ENCODE data around the gene CT45A10. TPM values are rescaled to one million over a fixed set of nuclear protein-coding genes. Genes with fewer than 3 reads are reported as not detected.
"Not testable (repeated sequence)": the region's sequence is repeated elsewhere in the genome, so short reads cannot be mapped to it uniquely, and the experiment has no call there.

CT45A10 gene
- total RNA-seq, 1 donor from 2014 or later, result not detected

- Histone ChIP-seq H3K27ac (no peak overlapping the region), H3K4me1 (no peaks in the 10 kb centered on the region), H3K36me3 (no peaks in the 10 kb centered on the region), H3K4me3 (no peak overlapping the region), H3K9me3 (no peaks in the 10 kb centered on the region), H3K27me3 (no peaks in the 10 kb centered on the region)
- no peak for DNase-seq (ENCODE audit: low spot score in 2 of 2)
- TF ChIP-seq CTCF (IDR thresholded peaks at IDR 0.05), result no peak
- intact Hi-C loops (cut with DNase I), result no loop called here
These were observed 17.0 kb upstream of the CT45A10 start for GRCh38 chrX:135910251-135910650.

GRCh38 chrX:135892781-135893180, 463 bp downstream of the CT45A10 start:
- intact Hi-C loops (cut with DNase I), result no loop called here
- DNase-seq (ENCODE audit: low spot score in 2 of 2), result no peak
- Histone ChIP-seq H3K9me3 (no peaks in the 10 kb centered on the region), H3K4me1 (no peaks in the 10 kb centered on the region), H3K36me3 (no peaks in the 10 kb centered on the region), H3K27ac (no peak overlapping the region), H3K4me3 (no peak overlapping the region), H3K27me3 (no peaks in the 10 kb centered on the region)
- no peak for TF ChIP-seq CTCF (IDR thresholded peaks at IDR 0.05)

GRCh38 chrX:135890087-135890585, 3.1 kb downstream of the CT45A10 start:
- Histone ChIP-seq H3K9me3 (no peaks in the 10 kb centered on the region), H3K36me3 (no peaks in the 10 kb centered on the region), H3K27me3 (no peaks in the 10 kb centered on the region), H3K4me1 (no peaks in the 10 kb centered on the region), H3K27ac (no peak overlapping the region), H3K4me3 (no peak overlapping the region)
- intact Hi-C loops (cut with DNase I), result no loop called here
- no peak for TF ChIP-seq CTCF (IDR thresholded peaks at IDR 0.05)
- DNase-seq (ENCODE audit: low spot score in 2 of 2), result no peak

- H3K27ac ChIP-seq; H3K4me3 ChIP-seq; H3K36me3 ChIP-seq; H3K4me1 ChIP-seq; H3K9me3 ChIP-seq; DNase-seq (ENCODE audit: low spot score in 2 of 2); H3K27me3 ChIP-seq; intact Hi-C loops (cut with DNase I): not testable (repeated sequence)
These were observed 4.3 kb downstream of the CT45A10 start for GRCh38 chrX:135888976-135889375.

- not testable (repeated sequence) for DNase-seq (ENCODE audit: low spot score in 2 of 2)
These were observed 5.0 kb downstream of the CT45A10 start for GRCh38 chrX:135888230-135888629.

GRCh38 chrX:135882741-135883140, 10.5 kb downstream of the CT45A10 start:
- DNase-seq (ENCODE audit: low spot score in 2 of 2); H3K27ac ChIP-seq; intact Hi-C loops (cut with DNase I): not testable (repeated sequence)

More at GRCh38 chrX:135888230-135888629, 5.0 kb downstream of the CT45A10 start:
- H3K4me3 ChIP-seq; H3K27me3 ChIP-seq; H3K27ac ChIP-seq; H3K4me1 ChIP-seq; intact Hi-C loops (cut with DNase I); H3K9me3 ChIP-seq; H3K36me3 ChIP-seq: not testable (repeated sequence)

GRCh38 chrX:135871712-135872111, 21.5 kb downstream of the CT45A10 start, which contains the start of gene CT45A9:
CT45A9 (minus strand) TSS chrX:135871812; CDS start chrX:135868061, 3,751 bp downstream.
- H3K4me1 ChIP-seq; intact Hi-C loops (cut with DNase I): not testable (repeated sequence)

More at GRCh38 chrX:135882741-135883140, 10.5 kb downstream of the CT45A10 start:
- H3K4me3 ChIP-seq, H3K9me3 ChIP-seq, H3K36me3 ChIP-seq, H3K4me1 ChIP-seq, H3K27me3 ChIP-seq: not testable (repeated sequence)

GRCh38 chrX:135854438-135854837, 38.8 kb downstream of the CT45A10 start, which contains the start of gene CT45A8:
CT45A8 (minus strand) TSS chrX:135854538; CDS start chrX:135850783, 3,755 bp downstream.
- DNase-seq (ENCODE audit: low spot score in 2 of 2); H3K4me1 ChIP-seq; H3K27ac ChIP-seq; H3K27me3 ChIP-seq; H3K9me3 ChIP-seq; H3K36me3 ChIP-seq; H3K4me3 ChIP-seq; intact Hi-C loops (cut with DNase I): not testable (repeated sequence)

More at GRCh38 chrX:135871712-135872111, 21.5 kb downstream of the CT45A10 start, which contains the start of gene CT45A9:
- not testable (repeated sequence) for DNase-seq (ENCODE audit: low spot score in 2 of 2); H3K36me3 ChIP-seq; H3K27me3 ChIP-seq; H3K9me3 ChIP-seq; H3K27ac ChIP-seq; H3K4me3 ChIP-seq

GRCh38 chrX:135837180-135837579, 56.1 kb downstream of the CT45A10 start, which contains the start of gene CT45A7:
CT45A7 (minus strand) TSS chrX:135837280; CDS start chrX:135833533, 3,747 bp downstream.
- H3K4me1 ChIP-seq; H3K9me3 ChIP-seq; H3K27ac ChIP-seq; H3K36me3 ChIP-seq; intact Hi-C loops (cut with DNase I); H3K27me3 ChIP-seq; DNase-seq (ENCODE audit: low spot score in 2 of 2); H3K4me3 ChIP-seq: not testable (repeated sequence)
